Breast epithelium (tissue), 3 donors: ENCODE results near the gene ZNRD2.

Source experiments
- CTCF ChIP-seq, 3 donors: fragments of 450-650 bp; IDR thresholded peaks; one replicate each; pipeline ENCODE4 v1.5.1; 2016 to 2017; ENCODE audit warnings: antibody characterized with exemption in 3 of 3, mild to moderate bottlenecking in 3 of 3, moderate library complexity in 3 of 3
- POLR2A ChIP-seq: fragments of 450-650 bp; IDR thresholded peaks from one replicate; pipeline ENCODE4 v1.6.1; 2016; ENCODE audit warnings: antibody characterized with exemption, mild to moderate bottlenecking, moderate library complexity
- POLR2AphosphoS5 ChIP-seq, 3 donors: sonication (generic); formaldehyde crosslinking; IDR thresholded peaks; one replicate each; pipeline ENCODE4 v1.6.1; 2017; ENCODE audit warnings: antibody characterized with exemption in 3 of 3

- no peak for TF ChIP-seq CTCF (IDR thresholded peaks at IDR 0.05)
- no peak for TF ChIP-seq POLR2A
- no peak for TF ChIP-seq POLR2AphosphoS5 (IDR thresholded peaks at IDR 0.05)
Measured at GRCh38 chr11:65553301-65554001, 16.8 kb upstream of the ZNRD2 start.
